Measurements from ENCODE around the gene STAC3.

DNA sequence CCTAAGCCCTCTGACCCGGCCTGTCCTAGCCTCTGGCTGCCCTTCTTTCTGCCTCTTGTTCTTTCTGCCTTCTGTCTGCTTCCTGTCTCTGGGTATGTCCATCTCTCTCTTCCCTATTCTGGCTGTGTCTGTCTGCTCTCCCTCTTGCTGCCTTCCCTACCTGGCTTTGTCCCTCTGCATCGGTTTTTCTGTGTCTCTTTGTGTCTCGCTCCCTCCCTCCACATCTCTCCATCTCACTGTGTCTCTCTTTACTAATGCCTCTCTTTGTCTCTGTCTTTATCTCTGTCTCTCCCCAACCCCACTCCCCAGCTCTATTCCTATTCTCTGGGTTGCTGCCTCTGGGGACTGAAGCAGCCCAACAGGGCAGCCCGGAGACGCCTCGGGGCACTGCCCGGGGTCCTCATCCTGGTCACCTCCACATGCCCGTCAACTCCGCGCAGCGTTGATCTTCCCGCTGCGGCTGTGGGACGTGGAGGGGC is 11.4 kb downstream of the STAC3 start:
- TF ChIP-seq BHLHE40 (IDR thresholded peaks at IDR 0.05; ENCODE audit: borderline replicate concordance) (no peak), ZNF384 (IDR thresholded peaks at IDR 0.05) (no peak), TARDBP (IDR thresholded peaks at IDR 0.05) (no peak), SP1 (IDR thresholded peaks at IDR 0.05) (no peak), HDGF (IDR thresholded peaks at IDR 0.05; ENCODE audit: borderline replicate concordance) (no peak), FOXM1 (IDR thresholded peaks at IDR 0.05; ENCODE audit: borderline replicate concordance) (no peak), L3MBTL2 (conservative IDR thresholded peaks at IDR 0.05) (no peak), FOXA1 (IDR thresholded peaks at IDR 0.05) (no peak), CTBP1 (IDR thresholded peaks at IDR 0.05; ENCODE audit: borderline replicate concordance) (no peak), SUZ12 (IDR thresholded peaks at IDR 0.05) (no peak), ARNT (IDR thresholded peaks at IDR 0.05) (no peak), NFRKB (IDR thresholded peaks at IDR 0.05) (no peak), ELF4 (IDR thresholded peaks at IDR 0.05) (no peak)

Data from HEK293T (cell line).